ENCODE data around the gene SARS2.

The SARS2 gene

GRCh38 chr19:38870612-38871011, 60.0 kb downstream of the SARS2 start:
- in situ Hi-C loops (cut with MboI; ENCODE audit: low sequenced_read_pairs) = no loop called here

GRCh38 chr19:38869836-38870607, 60.5 kb downstream of the SARS2 start:
- in situ Hi-C loops (cut with MboI; ENCODE audit: low sequenced_read_pairs) = no loop called here

GRCh38 chr19:38869160-38869835, 61.3 kb downstream of the SARS2 start:
- in situ Hi-C loops (cut with MboI; ENCODE audit: low sequenced_read_pairs) = no loop called here

- in situ Hi-C loops (cut with MboI; ENCODE audit: low sequenced_read_pairs) = no loop called here
Observed at GRCh38 chr19:38868551-38868950, 62.0 kb downstream of the SARS2 start.

GRCh38 chr19:38867171-38867780, 63.3 kb downstream of the SARS2 start:
- in situ Hi-C loops (cut with MboI; ENCODE audit: low sequenced_read_pairs) = no loop called here

Data from HL-60/S4 treated with phorbol 12-myristate 13-acetate at 8.2 ng/mL for 4 days and 3 days (cell line).